ENCODE measurements around the gene CLMN.

CLMN gene

GRCh38 chr14:95346266-95346665 is 26.6 kb upstream of the CLMN start:
- Histone ChIP-seq H3K27me3 (ENCODE audit: insufficient read depth, low read length) (no peaks in the 10 kb centered on the region), H3K9ac (ENCODE audit: low read length) (no peak overlapping the region), H3K4me3 (ENCODE audit: low read depth, low read length, poor library complexity, severe bottlenecking) (no peak overlapping the region), H3K36me3 (ENCODE audit: insufficient read depth, low read length) (no peaks in the 10 kb centered on the region), H3K9me2 (ENCODE audit: low read depth, low read length) (no peaks in the 10 kb centered on the region), H3K79me2 (ENCODE audit: insufficient read depth, low read length) (no peaks in the 10 kb centered on the region), H4K20me1 (ENCODE audit: insufficient read depth, low read length) (no peaks in the 10 kb centered on the region), H3K4me2 (ENCODE audit: low read length) (no peak overlapping the region), H3K27ac (ENCODE audit: low read depth, low read length, poor library complexity, severe bottlenecking) (no peak overlapping the region), H2AFZ (ENCODE audit: low read length) (no peak overlapping the region), H3F3A (ENCODE audit: insufficient read depth, low read length) (no peaks in the 10 kb centered on the region), H3K4me1 (ENCODE audit: insufficient read depth, low read length, severe bottlenecking) (no peaks in the 10 kb centered on the region), H3K9me3 (ENCODE audit: low read length) (no peaks in the 10 kb centered on the region)
- TF ChIP-seq EZH2 (IDR thresholded peaks at IDR 0.05; ENCODE audit: borderline replicate concordance, low read length) (no peak), CTCF (IDR thresholded peaks at IDR 0.05; ENCODE audit: low read length) (no peak)

GRCh38 chr14:95345032-95345431 is 25.3 kb upstream of the CLMN start:
- Histone ChIP-seq H3K36me3 (ENCODE audit: insufficient read depth, low read length) (no peaks in the 10 kb centered on the region), H3K4me3 (ENCODE audit: low read depth, low read length, poor library complexity, severe bottlenecking) (no peak overlapping the region)

GRCh38 chr14:95344536-95344935 is 24.8 kb upstream of the CLMN start:
- Histone ChIP-seq H3K27me3 (ENCODE audit: insufficient read depth, low read length) (no peaks in the 10 kb centered on the region), H2AFZ (ENCODE audit: low read length) (no peak overlapping the region), H3K9ac (ENCODE audit: low read length) (no peak overlapping the region), H3K36me3 (ENCODE audit: insufficient read depth, low read length) (no peaks in the 10 kb centered on the region), H3K4me3 (ENCODE audit: low read depth, low read length, poor library complexity, severe bottlenecking) (no peak overlapping the region), H3K4me2 (ENCODE audit: low read length) (no peak overlapping the region), H3K27ac (ENCODE audit: low read depth, low read length, poor library complexity, severe bottlenecking) (no peak overlapping the region), H4K20me1 (ENCODE audit: insufficient read depth, low read length) (no peaks in the 10 kb centered on the region), H3K9me2 (ENCODE audit: low read depth, low read length) (no peaks in the 10 kb centered on the region), H3F3A (ENCODE audit: insufficient read depth, low read length) (no peaks in the 10 kb centered on the region), H3K79me2 (ENCODE audit: insufficient read depth, low read length) (no peaks in the 10 kb centered on the region), H3K9me3 (ENCODE audit: low read length) (no peaks in the 10 kb centered on the region), H3K4me1 (ENCODE audit: insufficient read depth, low read length, severe bottlenecking) (no peaks in the 10 kb centered on the region)
- TF ChIP-seq EZH2 (IDR thresholded peaks at IDR 0.05; ENCODE audit: borderline replicate concordance, low read length), result no peak
- TF ChIP-seq CTCF (IDR thresholded peaks at IDR 0.05; ENCODE audit: low read length), result no peak

More at GRCh38 chr14:95345032-95345431, 25.3 kb upstream of the CLMN start:
- Histone ChIP-seq H3K27me3 (ENCODE audit: insufficient read depth, low read length) (no peaks in the 10 kb centered on the region), H3K9me2 (ENCODE audit: low read depth, low read length) (no peaks in the 10 kb centered on the region), H3K4me1 (ENCODE audit: insufficient read depth, low read length, severe bottlenecking) (no peaks in the 10 kb centered on the region), H3K9me3 (ENCODE audit: low read length) (no peaks in the 10 kb centered on the region), H3K27ac (ENCODE audit: low read depth, low read length, poor library complexity, severe bottlenecking) (no peak overlapping the region), H4K20me1 (ENCODE audit: insufficient read depth, low read length) (no peaks in the 10 kb centered on the region), H3F3A (ENCODE audit: insufficient read depth, low read length) (no peaks in the 10 kb centered on the region), H2AFZ (ENCODE audit: low read length) (no peak overlapping the region), H3K4me2 (ENCODE audit: low read length) (no peak overlapping the region), H3K79me2 (ENCODE audit: insufficient read depth, low read length) (no peaks in the 10 kb centered on the region), H3K9ac (ENCODE audit: low read length) (no peak overlapping the region)
- no peak for TF ChIP-seq CTCF (IDR thresholded peaks at IDR 0.05; ENCODE audit: low read length)
- TF ChIP-seq EZH2 (IDR thresholded peaks at IDR 0.05; ENCODE audit: borderline replicate concordance, low read length), result no peak
